ENCODE measurements around the gene METTL16.

Gene METTL16

DNA sequence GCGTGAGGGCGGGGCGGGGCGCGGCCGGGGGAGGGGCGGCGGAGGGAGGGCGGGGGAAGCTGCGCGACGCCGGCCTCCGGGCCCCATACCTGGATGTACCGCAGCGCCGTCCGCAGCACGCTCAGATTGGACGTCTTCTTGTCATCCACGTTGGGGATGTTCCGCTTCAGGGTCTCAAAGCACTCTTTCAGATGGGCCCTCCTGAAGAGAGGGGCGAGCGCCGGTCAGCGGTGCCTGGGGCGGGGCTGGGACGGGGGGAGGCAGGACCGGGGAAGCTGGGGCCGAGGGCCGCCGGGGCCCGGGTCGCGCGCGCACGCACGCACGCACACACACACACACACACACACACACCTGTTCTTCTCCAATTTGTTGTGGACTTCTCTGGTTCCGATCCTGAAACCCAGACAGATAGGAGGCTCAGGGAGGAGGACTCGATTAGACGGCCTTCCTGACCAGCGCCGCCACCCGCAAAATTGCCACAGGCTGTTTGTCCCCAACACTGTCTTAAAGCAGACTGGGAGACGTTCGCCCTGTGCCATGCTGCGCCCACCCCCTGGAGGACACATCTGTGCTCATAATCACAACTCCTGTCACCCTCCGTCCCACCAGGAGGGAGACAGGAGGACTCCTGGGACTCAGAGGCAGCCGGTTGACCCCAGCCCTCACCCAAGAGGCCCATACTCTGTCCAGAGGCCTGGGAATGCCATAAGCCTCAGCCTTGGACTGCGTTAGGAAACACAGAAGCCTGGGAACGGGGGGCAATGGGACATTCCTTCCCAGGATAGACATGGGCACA is 117.5 kb downstream of the METTL16 start:
- DNase-seq, result no peak

DNA sequence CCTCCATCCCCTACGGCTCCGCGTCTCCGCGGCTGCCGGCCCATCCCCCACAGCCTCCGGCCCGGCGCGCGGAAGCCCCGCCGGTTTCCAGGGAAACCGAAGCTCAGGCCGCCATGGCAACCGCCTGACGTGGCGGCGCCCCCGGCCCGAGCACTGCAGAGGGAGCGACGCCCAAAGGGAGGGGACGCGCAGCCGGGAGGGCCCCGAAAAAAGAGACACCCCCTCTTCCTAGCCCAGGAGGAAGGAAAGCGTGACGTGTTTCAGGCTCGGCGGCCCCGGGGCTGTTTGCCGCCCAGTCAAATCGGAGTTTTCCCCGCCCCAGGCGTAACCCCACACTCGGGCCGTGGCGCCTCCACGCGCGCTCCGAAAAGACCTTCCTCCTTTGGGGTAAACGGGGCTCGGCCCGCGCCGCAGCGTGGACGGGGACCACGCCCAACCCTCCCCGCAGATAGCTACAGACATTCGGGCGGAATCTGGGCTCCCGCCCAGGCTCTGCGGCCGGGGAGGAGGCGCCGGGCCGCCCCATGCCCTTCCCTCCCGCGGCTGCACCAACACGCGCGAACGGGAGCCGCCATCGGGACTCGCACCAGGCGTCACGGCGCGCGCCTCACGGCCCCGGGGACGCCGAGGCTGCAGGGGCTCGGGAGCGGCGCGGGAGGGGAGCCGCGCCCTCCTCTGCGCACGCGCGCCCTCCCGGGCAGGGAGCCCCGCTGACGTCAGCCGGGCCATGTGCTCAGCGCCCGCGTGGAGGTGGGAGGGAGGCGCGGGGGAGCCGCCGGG is 118.3 kb downstream of the METTL16 start:
- DNase-seq, result peak; percentile 70

DNA sequence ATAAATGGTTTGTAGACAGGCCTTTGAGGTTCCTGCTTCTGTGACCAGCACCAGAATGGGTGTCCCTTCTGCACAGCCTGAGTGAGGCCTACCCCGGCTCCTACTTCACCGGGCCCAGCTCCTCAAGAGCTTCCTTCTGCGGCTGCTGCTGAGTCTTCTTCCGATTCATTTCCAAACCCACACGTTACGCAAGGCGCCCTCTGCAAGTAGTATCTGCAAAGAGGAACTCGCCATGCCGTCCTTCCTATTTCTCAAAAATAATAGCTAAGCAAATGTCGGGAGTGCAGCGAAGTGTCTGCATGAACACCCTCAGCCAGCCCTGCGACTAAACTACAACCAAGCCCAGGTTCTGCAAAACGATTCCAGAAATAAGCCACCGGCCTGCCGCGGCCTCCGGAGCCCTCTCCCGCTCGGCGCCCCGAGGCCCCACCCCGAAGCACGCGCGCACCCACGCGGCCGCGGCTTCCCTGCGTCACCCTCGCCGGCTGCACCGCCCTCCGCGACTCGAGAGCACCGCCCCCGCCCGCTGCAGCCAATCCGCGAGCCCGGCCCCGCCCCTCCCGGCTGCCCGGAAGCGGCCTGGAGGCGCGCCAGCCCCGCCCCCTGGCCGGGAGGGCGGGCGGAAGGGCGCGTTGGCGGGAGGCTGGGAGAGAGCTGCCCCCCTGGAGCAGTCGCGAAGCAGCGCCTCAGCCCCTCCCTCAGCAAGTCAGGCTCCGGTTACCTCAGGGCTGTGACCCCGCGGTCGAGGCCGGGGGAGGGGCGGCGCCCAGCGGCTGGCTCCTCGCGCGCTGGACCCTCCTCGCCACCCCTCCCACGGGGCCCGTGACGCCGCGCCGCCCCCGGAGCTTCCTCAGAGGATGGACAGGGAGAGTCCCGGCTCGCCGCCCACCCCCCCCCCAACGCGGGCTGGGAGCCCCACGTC is 119.2 kb downstream of the METTL16 start:
- peak; percentile 73 for DNase-seq

DNA sequence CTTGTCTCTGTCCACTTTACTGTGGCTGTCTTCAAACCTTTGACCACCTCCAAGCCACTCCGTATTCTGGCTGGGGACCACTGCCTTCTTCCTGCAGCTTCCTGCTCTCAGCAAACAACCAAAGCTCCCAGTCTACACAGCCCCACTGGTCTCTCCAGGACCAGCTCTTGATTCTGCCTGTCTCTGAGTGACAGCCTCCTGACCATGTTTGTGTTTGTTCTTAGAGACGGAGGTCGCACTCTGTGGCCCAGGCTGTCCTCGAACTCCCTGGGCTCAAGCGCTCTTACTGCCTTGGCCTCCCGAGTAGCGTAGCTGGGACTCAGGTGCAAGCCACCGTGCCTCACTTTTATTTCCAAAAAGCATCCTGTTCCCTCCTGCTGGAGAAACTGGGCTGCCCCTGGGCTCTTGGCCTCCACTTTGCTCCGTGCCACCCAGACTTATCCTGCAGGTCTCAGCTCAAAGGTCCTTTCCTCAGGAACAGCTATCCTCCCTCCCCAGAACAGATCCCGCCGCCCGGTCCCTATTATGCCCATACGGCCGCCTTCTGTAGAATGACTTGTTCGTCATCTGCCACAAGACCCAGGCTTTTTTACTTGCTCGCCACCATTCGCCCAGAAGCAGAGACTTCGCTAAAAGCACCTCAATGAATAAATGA is 120.0 kb downstream of the METTL16 start:
- DNase-seq, result no peak

DNA sequence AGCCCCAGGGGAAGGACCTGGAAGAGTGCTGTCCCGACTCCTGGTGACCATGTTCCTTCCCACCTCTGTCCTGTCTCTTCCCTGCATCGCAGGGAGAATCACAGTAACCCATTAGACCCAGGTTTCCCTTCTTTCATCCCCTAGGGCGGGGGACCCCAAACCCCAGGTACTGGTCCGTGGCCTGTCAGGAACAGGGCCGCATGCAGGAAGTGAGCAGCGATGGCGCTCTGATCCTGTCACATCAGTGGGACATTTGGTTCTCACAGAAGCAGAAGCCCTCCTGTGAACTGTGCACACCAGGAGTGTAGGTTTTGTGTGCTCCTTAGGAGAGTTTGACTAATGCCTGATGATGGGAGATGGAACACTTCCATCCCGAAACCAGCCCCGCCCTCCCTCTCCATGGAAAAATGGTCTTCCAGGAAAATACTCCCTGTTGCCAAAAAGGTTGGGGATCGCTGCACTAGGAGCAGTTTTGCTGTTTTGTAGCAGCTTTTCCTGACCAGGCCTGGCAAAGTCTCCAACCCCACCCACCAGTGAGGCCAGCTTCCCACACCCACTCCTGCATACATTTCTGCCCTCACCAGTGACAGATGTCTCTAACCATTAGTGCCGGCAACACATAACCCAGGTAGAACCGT is 121.4 kb downstream of the METTL16 start:
- DNase-seq, result no peak

DNA sequence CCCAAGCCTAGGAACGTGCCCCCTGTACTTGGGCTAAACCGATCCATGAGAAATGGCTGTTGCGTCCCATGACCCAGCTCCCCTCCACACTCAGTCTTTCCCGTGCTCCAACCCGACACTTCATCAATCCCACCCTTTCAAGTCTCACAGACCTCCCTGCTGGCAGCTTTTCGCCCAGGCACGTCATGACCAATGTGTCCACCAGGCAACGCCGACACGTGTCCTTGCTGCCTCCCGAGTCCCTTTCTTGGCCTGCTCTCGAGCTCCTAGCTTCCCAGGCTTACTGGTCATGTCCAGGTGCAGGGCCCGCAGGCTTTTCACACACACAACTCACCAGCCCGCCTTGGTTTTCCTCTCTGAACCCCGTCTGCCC is 123.0 kb downstream of the METTL16 start:
- DNase-seq, result no peak

DNA sequence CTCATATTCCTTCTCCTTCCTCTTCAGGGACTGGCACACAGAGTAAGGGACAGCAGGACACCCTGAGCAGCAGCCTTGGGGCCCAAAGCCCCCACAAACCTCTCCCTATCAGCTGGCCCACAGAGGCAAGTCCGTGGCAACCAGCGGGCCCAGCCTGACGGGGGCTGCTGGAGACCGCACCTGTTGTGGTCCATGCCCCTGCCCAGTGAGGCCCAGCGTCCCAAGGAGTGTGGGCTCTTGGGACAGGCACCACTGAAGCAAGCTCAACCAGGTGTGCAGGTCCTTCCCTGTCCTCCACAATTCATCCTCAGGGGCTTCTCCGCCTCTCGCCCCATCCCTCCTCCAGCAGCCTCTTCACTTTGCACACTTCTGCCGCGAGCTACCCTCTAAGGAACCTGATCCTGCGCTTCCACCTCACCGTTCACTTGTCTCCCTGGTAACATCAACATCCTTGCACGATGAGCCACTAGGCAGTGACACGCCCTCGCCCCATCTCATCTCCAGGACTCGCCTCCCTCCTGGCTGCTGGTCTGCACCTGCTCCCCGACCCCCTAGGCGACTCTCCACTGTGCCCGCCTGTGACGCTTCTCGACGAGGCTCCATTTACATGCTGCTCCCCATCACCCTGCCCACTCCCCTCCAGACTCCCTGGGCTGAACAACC is 123.5 kb downstream of the METTL16 start:
- no peak for DNase-seq

DNA sequence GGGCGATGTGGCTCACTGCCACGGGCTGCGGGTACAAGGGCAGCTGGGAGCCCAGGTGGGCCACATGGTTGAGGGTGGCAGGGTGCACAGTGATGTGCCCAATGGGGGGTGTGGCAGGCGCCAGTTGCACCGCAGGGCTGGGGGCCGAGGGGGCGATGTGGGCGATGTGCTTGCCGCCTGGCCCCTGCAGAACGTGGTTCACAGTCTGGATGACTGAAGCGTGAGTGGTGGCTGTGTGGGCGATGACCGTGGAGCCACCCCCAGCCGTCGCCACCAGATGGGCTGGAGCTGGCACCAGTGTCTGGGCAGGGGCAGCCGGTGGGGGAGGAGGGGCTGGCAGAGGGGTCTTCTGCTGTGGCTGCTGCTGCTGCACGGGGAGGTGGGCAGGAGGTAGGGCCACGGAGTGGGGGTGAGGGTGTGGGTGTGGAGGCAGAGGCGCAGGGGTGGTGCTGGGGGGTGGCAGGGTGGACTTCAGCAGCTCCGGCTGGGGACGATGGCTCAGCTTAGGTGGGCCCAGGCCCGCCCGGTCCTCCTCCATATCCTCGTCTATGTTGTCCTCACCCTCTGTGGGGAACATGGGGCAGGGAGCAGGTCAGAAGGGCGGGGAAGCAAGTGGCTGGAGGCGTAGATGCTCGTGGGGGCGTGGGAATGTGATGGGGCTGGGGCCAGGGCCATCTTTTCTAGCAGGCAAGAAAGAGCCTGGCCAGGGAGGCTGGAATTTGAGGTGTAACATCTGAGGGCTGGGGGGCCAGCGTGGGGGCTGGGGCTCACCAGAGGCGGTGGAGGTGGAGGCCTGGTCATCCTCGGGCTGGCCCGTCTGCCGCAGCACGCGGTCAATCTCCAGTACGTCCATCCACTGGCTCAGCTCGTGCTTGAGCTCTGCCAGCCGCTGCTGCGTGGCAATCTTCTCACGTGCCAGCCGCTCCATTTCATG is 124.3 kb downstream of the METTL16 start:
- no peak for DNase-seq

DNA sequence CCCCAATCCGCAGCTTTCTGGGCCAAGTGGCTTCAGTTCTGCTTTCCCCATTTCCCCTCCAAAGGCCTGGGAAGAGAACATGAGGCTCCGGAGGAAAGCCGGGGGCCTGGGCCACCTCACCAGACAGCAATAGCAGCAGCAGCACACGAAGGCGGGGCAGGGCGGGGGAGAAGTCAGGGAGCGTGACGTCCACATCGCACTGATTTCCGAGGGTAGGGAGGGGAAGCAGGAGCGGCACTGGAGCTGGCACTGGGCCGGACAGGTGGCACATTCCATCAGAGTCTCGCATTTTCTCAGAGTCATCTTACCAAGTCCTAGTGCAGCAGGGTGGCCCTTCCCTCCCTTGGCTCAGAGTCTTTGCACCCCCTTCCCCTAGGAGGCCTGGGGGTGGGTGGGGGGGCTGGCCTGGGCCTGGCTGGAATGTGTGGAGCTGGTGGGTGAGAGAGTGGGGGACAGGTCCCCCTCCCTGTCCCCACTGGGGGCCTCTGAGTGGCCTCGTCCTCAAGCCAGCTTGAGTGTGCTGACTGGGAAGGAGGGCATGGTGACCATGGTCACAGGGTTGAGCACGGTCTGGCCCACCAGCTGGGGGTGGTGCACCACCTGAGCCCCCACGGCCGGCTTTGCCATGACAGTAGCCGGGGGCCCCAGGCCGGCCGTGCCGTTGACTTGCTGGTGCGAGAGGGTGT is 125.1 kb downstream of the METTL16 start:
- DNase-seq, result no peak

DNA sequence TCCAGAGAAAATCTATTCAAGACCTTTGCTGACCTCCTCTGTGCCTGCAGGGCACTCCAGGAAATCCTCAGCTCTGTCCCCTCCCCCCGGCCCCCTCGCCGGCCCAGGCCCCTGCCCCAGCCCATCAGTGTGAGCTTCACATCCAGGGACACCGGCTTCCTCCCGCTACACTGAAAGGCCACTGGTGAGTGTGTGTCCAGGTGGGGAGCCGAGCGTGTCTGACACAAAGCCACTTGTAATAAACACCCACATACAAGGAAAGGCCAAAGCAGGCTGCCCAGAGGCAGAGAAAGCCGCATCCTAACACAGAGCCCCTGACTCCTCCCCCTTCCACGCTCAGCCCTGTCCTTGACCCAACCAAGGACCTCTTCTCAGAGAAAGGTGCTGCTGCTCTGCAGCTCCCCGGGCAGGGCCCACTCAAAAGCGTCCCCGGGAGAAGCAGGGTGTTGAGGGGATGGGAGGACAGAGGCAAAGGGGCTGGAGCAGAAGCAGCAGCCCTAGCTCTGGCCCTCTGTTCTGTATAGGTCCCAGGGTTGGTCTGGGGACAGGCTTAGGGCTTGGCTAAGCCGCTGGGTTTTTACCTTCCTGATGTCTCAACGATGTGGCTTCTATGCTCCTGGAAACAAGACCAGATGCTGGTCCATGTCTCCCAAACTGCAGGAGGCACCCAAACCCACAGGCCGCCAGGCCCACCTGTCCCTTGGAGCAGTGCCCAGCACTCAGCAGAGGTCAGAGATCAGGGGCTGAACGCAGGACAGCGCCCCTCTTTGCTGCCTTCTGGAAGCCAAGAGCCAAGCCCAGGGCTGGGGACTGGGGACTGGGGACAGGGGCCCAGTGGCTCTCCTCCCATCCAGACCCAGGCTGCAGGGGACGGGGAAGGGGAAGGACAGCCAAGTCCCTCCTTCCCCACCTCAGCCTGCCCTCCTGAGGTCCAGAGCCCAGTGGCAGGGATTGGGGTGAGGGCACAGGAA is 126.2 kb downstream of the METTL16 start:
- DNase-seq, result no peak

DNA sequence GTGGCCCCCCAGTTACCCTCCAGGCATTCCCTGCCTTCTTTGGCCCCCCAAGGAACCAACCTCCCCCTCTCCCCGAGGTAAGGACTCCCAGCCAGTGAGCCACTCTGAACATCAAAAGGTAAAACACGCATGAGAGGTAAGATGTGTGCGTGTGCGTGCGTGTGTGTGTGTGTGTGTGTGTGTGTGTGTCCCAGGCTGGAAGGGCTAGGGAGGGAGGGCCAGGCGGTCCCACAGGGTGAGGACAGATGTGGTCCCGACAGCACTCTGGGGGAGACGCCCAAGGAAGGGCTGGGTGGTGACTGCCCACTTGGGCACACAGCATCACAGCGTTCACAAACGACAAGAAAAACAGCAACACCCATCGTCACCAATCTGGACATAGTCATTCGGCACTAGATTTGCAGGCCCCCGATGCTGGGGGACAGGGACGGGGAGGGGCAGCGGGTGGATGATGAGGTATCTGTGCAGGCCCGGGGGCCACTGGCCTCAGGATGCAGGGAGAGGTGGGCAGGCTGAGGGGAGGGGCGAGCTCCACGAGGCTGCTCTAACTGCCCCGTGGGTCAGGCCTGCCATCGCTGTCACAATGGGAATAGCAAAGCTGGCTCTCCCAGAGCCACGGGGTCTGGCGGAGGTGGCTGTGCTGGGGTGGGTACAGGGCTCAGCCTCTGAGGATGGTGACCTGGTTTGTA is 127.1 kb downstream of the METTL16 start:
- DNase-seq, result no peak

DNA sequence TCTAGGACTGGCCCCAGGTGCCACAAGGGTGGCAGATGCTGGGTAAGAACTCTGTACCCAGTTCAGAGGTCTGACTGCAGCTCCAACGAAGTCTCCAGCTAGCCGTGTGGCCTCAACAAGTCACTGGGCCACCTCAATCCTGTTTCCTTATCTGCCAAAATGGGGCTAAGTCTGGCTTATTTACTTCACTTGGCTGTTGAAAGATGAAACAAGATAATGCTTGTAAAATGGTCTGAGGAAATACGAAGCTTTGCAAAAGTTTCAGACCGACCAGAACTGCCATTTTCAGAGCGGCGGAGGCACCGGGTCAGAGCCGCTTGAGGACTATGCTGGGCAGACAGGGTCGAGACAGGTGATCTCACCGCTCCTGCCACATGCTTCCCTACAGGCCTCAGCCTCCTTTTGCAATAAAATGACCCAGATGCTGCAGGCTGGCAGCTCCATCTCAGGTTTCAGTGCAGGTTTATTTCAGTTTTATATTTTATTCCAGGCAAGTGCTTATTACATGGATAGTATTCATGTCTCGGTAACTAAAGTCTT is 128.0 kb downstream of the METTL16 start:
- no peak for DNase-seq

DNA sequence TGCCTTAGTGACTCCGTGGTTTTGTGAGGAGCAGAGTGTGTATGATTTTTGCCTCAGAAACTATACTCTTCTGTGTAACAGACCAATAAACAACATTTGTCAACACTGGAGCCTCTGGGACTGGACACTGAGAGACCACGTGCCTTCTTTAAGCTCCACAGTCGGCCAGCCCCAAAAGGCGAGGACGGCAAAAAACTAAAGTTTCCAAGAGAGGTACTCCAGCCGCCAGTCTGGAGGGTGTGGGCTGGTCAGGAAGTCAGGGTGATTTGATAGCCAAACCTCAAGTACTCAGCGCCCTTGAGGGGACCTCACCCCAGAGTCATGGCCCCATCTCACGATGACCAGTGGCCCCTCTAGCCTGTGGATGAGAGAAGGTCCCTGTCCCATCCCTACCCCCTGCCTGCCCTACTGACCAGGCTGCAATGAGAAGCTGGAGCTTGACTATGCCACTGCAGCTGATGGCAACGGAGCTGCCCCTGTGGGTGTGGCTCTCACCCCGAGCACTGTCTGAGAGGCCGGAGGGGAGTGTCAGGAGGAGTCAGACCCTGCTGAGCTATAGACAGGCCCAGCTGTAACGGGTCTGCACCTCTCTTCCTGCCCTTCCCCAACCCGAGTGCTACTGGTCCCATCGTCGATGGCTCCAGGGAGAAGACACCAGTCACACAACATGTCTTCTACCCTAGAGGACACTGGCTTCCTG is 130.6 kb downstream of the METTL16 start:
- no peak for DNase-seq

DNA sequence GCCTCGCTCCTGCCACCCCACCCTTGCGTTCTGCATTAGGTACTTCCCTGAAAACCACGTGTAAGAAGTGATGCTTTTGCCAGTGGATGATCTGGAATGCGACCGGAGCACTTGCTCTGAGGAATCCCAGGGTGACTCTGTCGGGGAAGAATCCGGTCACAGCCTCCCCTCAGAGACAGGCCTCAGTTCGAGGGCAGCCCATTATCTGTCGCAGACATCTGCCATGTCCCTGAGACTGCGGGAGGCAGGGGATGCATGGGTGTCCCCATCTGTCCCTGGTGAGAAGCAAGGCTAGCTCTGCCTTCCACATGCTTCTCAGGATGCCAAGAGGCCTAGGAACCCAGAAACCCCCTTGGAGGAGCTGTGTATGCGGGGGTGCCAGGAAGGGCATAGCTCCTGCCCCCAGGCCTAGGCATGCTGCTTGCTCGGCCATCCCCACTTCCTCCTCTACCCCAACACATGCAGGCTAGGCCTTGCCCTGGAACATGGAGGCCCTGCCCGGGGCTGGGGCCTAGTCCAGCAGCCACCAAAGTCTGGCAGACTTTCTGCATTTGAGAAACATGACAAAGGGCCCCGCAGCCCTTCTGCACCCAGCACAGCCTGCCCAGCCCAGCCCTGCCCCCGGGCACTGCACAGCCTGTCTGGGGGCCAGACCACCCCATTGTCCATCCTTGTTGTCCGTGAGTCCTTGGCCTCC is 131.3 kb downstream of the METTL16 start:
- no peak for DNase-seq

DNA sequence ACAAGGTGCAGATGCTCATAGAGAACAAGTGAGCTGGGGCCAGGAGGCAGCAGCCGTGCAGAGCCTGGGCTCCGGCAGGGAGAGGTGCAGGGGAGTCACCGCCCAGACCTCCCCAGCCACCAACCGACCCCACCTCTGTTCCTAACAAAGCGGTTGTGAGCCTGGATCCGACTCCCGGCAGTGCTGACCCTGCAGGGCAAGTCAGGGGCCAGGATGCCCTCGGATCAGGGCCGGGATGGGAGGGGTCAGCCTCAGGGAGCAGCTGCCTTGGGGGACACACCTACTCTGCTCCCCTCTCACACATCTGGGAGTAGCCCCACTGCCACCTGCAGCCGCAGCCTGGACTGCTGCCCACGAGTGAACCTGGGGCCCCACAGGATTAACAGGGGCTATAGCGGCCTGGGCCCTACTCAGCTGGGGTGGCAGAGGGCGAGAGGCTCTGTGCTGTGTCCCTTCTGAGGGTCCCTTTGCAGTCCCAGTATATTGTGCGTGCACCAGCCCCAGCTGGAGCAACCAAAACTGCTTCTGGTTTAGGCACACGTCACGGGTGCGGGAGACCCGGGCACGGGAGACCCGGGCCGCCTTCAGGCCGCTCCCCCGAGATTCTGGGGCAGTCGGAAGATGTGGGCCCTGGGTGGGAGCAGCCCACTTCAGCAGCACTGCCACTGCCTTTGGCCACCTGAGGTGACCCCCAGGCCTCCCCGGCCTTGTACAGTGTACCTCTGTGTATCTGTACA is 132.0 kb downstream of the METTL16 start:
- DNase-seq, result no peak

DNA sequence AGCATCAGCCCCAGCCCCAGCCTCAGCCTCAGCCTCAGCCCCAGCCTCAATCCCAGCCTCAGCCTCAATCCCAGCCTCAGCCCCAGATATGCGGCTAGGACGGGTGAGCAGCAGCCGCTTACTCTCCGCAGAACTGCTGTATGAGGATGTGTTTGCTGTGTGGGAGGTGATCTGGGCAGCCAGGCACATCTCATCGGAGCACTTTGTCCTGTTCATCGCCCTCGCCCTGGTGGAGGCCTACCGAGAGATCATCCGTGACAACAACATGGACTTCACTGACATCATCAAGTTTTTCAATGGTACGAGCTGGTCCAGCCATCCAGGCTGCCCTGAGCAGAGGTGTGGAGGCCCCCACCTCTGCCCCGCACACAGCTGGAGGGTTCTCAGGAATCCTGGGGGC is 132.8 kb downstream of the METTL16 start:
- no peak for DNase-seq

Measured in cortex of kidney (tissue), 1 donor.